ENCODE results near the gene ATP2C1. TPM values are rescaled to one million over a fixed set of nuclear protein-coding genes. Genes with fewer than 3 reads are reported as not detected.
A peak's percentile ranks its signal among the peaks of the same experiment; 100 is the strongest.

The ATP2C1 gene
- total RNA-seq, 1 experiment from 2014 or later: 34.0 TPM

DNA sequence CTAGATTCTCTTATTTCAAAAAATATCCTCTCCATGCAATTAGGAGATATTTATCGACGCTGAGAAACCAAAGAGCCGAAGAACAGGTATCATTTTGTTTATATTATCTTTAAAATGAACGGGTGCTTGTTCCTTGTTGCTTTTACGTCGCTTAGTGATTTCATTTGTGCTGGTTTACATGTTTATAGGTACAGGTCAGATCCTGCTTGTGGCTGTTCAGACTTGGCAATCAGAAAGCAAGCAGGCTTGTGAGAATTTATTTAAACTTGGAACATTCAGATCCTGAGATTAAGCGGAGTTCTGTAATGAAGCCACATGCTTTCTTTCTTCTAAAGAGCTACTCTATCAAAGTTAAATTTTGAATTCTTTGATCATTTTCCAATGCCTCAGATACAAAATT, 43.0 kb upstream of the ATP2C1 start:
- Histone ChIP-seq H3K4me3 (ENCODE audit: low read length) (no peak overlapping the region), H3K36me3 (ENCODE audit: low read depth, low read length) (no peaks in the 10 kb centered on the region), H3K4me2 (ENCODE audit: low read length) (peak overlapping the region; percentile 41; the same call in 1 of the 2 replicates), H3K9me3 (ENCODE audit: low read length) (no peaks in the 10 kb centered on the region), H3K79me2 (ENCODE audit: low read length) (no peaks in the 10 kb centered on the region), H4K20me1 (ENCODE audit: low read length) (no peaks in the 10 kb centered on the region), H3K27me3 (ENCODE audit: low read length) (no peaks in the 10 kb centered on the region), H2AFZ (ENCODE audit: low read length) (peak overlapping the region; percentile 36; the same call in 1 of the 2 replicates), H3K9ac (ENCODE audit: low read length) (no peak overlapping the region), H3K27ac (ENCODE audit: low read length) (no peak overlapping the region), H3F3A (ENCODE audit: low read length, unreplicated experiment) (no peaks in the 10 kb centered on the region), H3K4me1 (ENCODE audit: insufficient read depth, low read length) (0 out of 2 replicates have a peak, but pooled peaks cover 6% of the 10 kb centered on the region), H3K9me2 (replicated peaks; ENCODE audit: low read length) (no peaks in the 10 kb centered on the region)
- intact Hi-C loops (cut with micrococcal nuclease): no loop called here
- POLR2A ChIA-PET (ENCODE audit: unreplicated experiment): no interaction called here
- DNase-seq: no peak
- no peak for TF ChIP-seq EZH2phosphoT487 (IDR thresholded peaks at IDR 0.05; ENCODE audit: borderline replicate concordance, low read length)
- TF ChIP-seq, protein P1, sequence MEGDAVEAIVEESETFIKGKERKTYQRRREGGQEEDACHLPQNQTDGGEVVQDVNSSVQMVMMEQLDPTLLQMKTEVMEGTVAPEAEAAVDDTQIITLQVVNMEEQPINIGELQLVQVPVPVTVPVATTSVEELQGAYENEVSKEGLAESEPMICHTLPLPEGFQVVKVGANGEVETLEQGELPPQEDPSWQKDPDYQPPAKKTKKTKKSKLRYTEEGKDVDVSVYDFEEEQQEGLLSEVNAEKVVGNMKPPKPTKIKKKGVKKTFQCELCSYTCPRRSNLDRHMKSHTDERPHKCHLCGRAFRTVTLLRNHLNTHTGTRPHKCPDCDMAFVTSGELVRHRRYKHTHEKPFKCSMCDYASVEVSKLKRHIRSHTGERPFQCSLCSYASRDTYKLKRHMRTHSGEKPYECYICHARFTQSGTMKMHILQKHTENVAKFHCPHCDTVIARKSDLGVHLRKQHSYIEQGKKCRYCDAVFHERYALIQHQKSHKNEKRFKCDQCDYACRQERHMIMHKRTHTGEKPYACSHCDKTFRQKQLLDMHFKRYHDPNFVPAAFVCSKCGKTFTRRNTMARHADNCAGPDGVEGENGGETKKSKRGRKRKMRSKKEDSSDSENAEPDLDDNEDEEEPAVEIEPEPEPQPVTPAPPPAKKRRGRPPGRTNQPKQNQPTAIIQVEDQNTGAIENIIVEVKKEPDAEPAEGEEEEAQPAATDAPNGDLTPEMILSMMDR (conservative IDR thresholded peaks at IDR 0.05; ENCODE audit: low read depth, low read length): no peak
- TF ChIP-seq EZH2 (IDR thresholded peaks at IDR 0.05; ENCODE audit: low read length, unreplicated experiment): no peak
- CTCF ChIA-PET: no interaction called here
- ATAC-seq: peak; percentile 18; the same call in 1 of the 2 replicates
- BruUV-seq (replicated peaks): no TSS peak

DNA sequence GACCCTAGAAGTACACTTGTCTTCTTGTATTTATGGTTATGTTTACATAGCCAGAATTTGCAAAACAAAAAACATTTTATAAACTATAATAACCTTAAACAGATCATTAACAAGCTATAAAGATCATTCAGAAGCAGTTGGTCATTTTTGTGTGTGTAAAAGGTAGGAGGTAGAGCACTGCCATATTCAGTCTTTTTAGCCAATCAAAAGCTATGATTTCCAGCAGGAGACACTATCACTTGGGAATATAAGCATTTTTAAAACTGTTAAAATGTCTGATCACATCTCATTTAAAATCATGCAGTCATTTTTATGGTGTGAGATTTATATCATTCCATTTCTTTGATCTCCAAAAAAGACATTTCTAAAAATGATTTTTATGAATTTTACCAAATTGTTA, 42.6 kb upstream of the ATP2C1 start:
- ATAC-seq (no peak), DNase-seq (no peak)
- no peak overlapping the region for H3K27ac ChIP-seq (ENCODE audit: low read length)
- no peak for TF ChIP-seq EZH2 (IDR thresholded peaks at IDR 0.05; ENCODE audit: low read length, unreplicated experiment)
- TF ChIP-seq, protein P1 (conservative IDR thresholded peaks at IDR 0.05; ENCODE audit: low read depth, low read length): no peak
- TF ChIP-seq EZH2phosphoT487 (IDR thresholded peaks at IDR 0.05; ENCODE audit: borderline replicate concordance, low read length): no peak
- H3K9me2 ChIP-seq (replicated peaks; ENCODE audit: low read length): no peaks in the 10 kb centered on the region
- H3K27me3 ChIP-seq (ENCODE audit: low read length): no peaks in the 10 kb centered on the region
- H3K9me3 ChIP-seq (ENCODE audit: low read length): no peaks in the 10 kb centered on the region
- no peak overlapping the region for H3K9ac ChIP-seq (ENCODE audit: low read length)
- BruUV-seq (replicated peaks): no TSS peak
- ChIA-PET POLR2A (ENCODE audit: unreplicated experiment) (no interaction called here), CTCF (no interaction called here)
- intact Hi-C loops (cut with micrococcal nuclease): no loop called here
- no peaks in the 10 kb centered on the region for H3K36me3 ChIP-seq (ENCODE audit: low read depth, low read length)
- no peaks in the 10 kb centered on the region for H3K79me2 ChIP-seq (ENCODE audit: low read length)
- no peak overlapping the region for H3K4me2 ChIP-seq (ENCODE audit: low read length)
- 0 out of 2 replicates have a peak, but pooled peaks cover 6% of the 10 kb centered on the region for H3K4me1 ChIP-seq (ENCODE audit: insufficient read depth, low read length)
- no peak overlapping the region for H2AFZ ChIP-seq (ENCODE audit: low read length)
- H3K4me3 ChIP-seq (ENCODE audit: low read length): no peak overlapping the region
- H3F3A ChIP-seq (ENCODE audit: low read length, unreplicated experiment): no peaks in the 10 kb centered on the region
- H4K20me1 ChIP-seq (ENCODE audit: low read length): no peaks in the 10 kb centered on the region

DNA sequence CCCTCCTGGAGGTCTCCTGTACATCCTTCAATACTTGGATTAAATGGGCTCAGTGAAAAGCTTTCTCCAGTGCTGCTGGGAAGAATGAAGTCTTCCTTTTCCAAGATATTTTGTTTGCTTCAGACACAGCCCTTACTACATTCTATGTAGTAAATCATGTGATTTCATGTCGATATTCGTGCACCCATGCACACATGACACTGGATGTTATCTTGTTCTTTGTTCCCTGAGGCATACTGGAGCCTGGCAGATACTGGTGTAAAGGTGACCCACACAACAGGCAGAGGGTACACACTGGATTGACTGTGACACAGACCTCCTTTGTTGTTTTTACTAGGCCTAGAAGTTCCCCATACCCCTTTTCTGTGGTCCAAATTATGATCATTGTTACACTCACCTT, 40.3 kb upstream of the ATP2C1 start:
- Histone ChIP-seq H3K4me1 (ENCODE audit: insufficient read depth, low read length) (0 out of 2 replicates have a peak, but pooled peaks cover 6% of the 10 kb centered on the region), H3F3A (ENCODE audit: low read length, unreplicated experiment) (no peaks in the 10 kb centered on the region), H3K9ac (ENCODE audit: low read length) (no peak overlapping the region), H3K79me2 (ENCODE audit: low read length) (no peaks in the 10 kb centered on the region), H3K27me3 (ENCODE audit: low read length) (no peaks in the 10 kb centered on the region), H3K9me2 (replicated peaks; ENCODE audit: low read length) (no peaks in the 10 kb centered on the region), H4K20me1 (ENCODE audit: low read length) (no peaks in the 10 kb centered on the region), H2AFZ (ENCODE audit: low read length) (no peak overlapping the region), H3K4me3 (ENCODE audit: low read length) (no peak overlapping the region), H3K36me3 (ENCODE audit: low read depth, low read length) (no peaks in the 10 kb centered on the region), H3K4me2 (ENCODE audit: low read length) (no peak overlapping the region), H3K9me3 (ENCODE audit: low read length) (no peaks in the 10 kb centered on the region), H3K27ac (ENCODE audit: low read length) (no peak overlapping the region)
- intact Hi-C loops (cut with micrococcal nuclease): no loop called here
- no peak for TF ChIP-seq EZH2phosphoT487 (IDR thresholded peaks at IDR 0.05; ENCODE audit: borderline replicate concordance, low read length)
- TF ChIP-seq, protein P1 (conservative IDR thresholded peaks at IDR 0.05; ENCODE audit: low read depth, low read length): no peak
- TF ChIP-seq EZH2 (IDR thresholded peaks at IDR 0.05; ENCODE audit: low read length, unreplicated experiment): no peak
- ATAC-seq: no peak
- no TSS peak for BruUV-seq (replicated peaks)
- no peak for DNase-seq
- ChIA-PET CTCF (no interaction called here), POLR2A (ENCODE audit: unreplicated experiment) (no interaction called here)

Measured in PC-3 (cell line).